Osteoblast (primary cell): Measurements from ENCODE around the gene FAM117B. TPM values are rescaled to one million over a fixed set of nuclear protein-coding genes. Genes with fewer than 3 reads are reported as not detected.
A peak's percentile ranks its signal among the peaks of the same experiment; 100 is the strongest.

Experiments used
- DNase-seq: peaks from one replicate; pipeline ENCODE4 v3.0.0; 2011; ENCODE audit warnings: low spot score, mixed read lengths; ENCODE audit not compliant: insufficient read length; ENCODE audit errors: missing footprints
- H2AFZ ChIP-seq: 2 replicates; pipeline ENCODE4 v1.6.0; 2011; ENCODE audit warnings: mild to moderate bottlenecking, low read length
- H3K27ac ChIP-seq: 2 replicates; pipeline ENCODE4 v1.5.1; 2011; ENCODE audit warnings: mild to moderate bottlenecking, low read depth, low read length, moderate library complexity
- H3K27me3 ChIP-seq: 2 replicates; pipeline ENCODE4 v1.6.0; 2012; ENCODE audit warnings: mild to moderate bottlenecking, control low read depth, inconsistent platforms, low read length, moderate library complexity; ENCODE audit not compliant: insufficient read depth
- H3K36me3 ChIP-seq: 2 replicates; pipeline ENCODE4 v1.5.1; 2011; ENCODE audit warnings: mild to moderate bottlenecking, low read length, control low read depth, moderate library complexity; ENCODE audit not compliant: insufficient read depth
- H3K4me1 ChIP-seq: 2 replicates; pipeline ENCODE4 v1.5.1; 2011; ENCODE audit warnings: mild to moderate bottlenecking, low read length, control low read depth, moderate library complexity; ENCODE audit not compliant: insufficient read depth
- H3K4me2 ChIP-seq: 2 replicates; pipeline ENCODE4 v1.6.0; 2011; ENCODE audit warnings: mild to moderate bottlenecking, low read length; ENCODE audit not compliant: insufficient read depth
- H3K4me3 ChIP-seq: fragments of 200-600 bp; sonication (generic); 3 replicates; pipeline ENCODE4 v1.5.1; 2012; ENCODE audit warnings: mild to moderate bottlenecking, low read length, inconsistent platforms; ENCODE audit not compliant: insufficient read depth
- H3K79me2 ChIP-seq: 2 replicates; pipeline ENCODE4 v1.6.0; 2012; ENCODE audit warnings: mild to moderate bottlenecking, low read length, control low read depth, inconsistent platforms; ENCODE audit not compliant: insufficient read depth
- H3K9me3 ChIP-seq: 2 replicates; pipeline ENCODE4 v1.5.1; 2011; ENCODE audit warnings: low read depth, low read length, control low read depth
- H4K20me1 ChIP-seq: 2 replicates; pipeline ENCODE4 v1.6.0; 2012; ENCODE audit warnings: mild to moderate bottlenecking, low read length, control low read depth; ENCODE audit not compliant: insufficient read depth
- total RNA-seq: library from RNA; depleted of rRNA; stranded (reverse); fragments of >200 nt; gene quantifications from 2 replicates; pipeline ENCODE4 v1.2.3, GENCODE V29; 2012
- TF ChIP-seq, protein P1 (sequence below): IDR thresholded peaks from 2 replicates; pipeline ENCODE4 v1.5.1; 2011; ENCODE audit warnings: mild to moderate bottlenecking, low read depth, low read length, moderate library complexity; ENCODE audit errors: extremely low read depth

Gene FAM117B
- total RNA-seq, 1 donor, result 2.9 TPM

DNA sequence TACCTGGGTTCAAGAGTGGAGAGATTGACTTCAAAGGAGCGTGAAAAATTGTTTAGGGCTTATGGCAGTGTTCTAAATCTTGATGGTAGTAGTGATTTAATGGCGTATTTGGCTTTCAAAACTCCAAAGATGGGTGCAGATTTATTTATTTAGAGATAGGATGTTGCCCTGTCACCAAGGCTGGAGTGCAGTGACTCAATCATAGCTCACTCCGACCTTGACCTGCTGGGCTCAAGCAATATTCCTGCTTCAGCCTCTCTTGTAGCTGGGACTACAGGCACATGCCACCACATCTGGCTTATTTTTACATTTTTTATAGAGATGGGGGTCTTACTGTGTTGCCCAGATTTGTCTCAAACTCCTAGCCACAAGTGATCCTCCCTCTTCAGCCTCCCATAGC is 52.5 kb downstream of the FAM117B start:
- H3K9me3 ChIP-seq, result no peaks in the 10 kb centered on the region
- peaks cover 3% of the 10 kb centered on the region for H3K4me1 ChIP-seq
- DNase-seq, result no peak
- H2AFZ ChIP-seq, result no peak overlapping the region
- H3K27me3 ChIP-seq, result no peaks in the 10 kb centered on the region
- H3K36me3 ChIP-seq, result no peaks in the 10 kb centered on the region
- H3K27ac ChIP-seq, result no peak overlapping the region
- no peaks in the 10 kb centered on the region for H4K20me1 ChIP-seq
- TF ChIP-seq, protein P1, sequence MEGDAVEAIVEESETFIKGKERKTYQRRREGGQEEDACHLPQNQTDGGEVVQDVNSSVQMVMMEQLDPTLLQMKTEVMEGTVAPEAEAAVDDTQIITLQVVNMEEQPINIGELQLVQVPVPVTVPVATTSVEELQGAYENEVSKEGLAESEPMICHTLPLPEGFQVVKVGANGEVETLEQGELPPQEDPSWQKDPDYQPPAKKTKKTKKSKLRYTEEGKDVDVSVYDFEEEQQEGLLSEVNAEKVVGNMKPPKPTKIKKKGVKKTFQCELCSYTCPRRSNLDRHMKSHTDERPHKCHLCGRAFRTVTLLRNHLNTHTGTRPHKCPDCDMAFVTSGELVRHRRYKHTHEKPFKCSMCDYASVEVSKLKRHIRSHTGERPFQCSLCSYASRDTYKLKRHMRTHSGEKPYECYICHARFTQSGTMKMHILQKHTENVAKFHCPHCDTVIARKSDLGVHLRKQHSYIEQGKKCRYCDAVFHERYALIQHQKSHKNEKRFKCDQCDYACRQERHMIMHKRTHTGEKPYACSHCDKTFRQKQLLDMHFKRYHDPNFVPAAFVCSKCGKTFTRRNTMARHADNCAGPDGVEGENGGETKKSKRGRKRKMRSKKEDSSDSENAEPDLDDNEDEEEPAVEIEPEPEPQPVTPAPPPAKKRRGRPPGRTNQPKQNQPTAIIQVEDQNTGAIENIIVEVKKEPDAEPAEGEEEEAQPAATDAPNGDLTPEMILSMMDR, result no peak
- no peak overlapping the region for H3K4me3 ChIP-seq
- H3K4me2 ChIP-seq, result no peak overlapping the region
- H3K79me2 ChIP-seq, result no peaks in the 10 kb centered on the region

DNA sequence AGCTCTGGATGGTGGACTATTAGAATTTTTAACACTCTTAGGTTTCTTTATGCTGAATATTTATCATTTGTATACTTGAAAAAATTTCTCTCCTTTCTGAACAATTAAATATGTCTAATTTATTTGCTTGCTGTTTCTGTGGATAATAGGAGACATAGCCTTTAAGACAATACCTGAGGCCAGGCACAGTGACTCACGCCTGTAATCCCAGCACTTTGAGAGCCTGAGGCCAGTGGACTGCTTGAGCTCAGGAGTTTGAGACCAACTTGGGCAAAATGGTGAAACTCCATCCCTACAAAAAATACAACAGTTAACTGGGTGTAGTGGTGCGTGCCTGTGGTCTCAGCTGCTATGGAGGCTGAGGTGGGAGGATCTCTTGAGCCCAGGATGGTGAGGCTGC is 54.7 kb downstream of the FAM117B start:
- no peaks in the 10 kb centered on the region for H4K20me1 ChIP-seq

DNA sequence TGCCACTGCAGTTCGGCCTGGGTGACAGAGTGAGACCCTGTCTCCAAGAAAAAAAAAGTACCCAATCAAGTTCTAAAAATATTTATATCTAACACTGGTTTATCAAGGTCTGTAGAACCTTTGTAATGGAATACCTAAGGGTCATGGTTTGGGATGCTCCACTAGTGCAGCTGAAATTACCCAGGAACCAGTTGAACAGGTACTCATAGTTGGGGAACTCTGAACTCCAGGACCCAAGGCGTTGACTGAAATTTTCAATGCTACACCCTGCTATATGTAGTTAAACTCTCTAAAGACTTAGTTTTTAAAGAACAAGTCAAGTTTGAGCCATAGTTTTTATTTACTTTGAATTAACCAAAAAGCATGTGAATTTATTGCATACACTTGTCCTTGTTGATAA is 55.1 kb downstream of the FAM117B start:
- peaks cover 3% of the 10 kb centered on the region for H3K4me1 ChIP-seq
- H3K36me3 ChIP-seq, result no peaks in the 10 kb centered on the region
- no peak overlapping the region for H3K27ac ChIP-seq
- no peaks in the 10 kb centered on the region for H3K9me3 ChIP-seq
- H4K20me1 ChIP-seq, result no peaks in the 10 kb centered on the region
- TF ChIP-seq, protein P1, result no peak
- H3K4me2 ChIP-seq, result no peak overlapping the region
- no peaks in the 10 kb centered on the region for H3K79me2 ChIP-seq
- no peaks in the 10 kb centered on the region for H3K27me3 ChIP-seq
- H3K4me3 ChIP-seq, result no peak overlapping the region
- no peak overlapping the region for H2AFZ ChIP-seq
- DNase-seq, result no peak

More for the DNA sequence above, 54.7 kb downstream of the FAM117B start:
- TF ChIP-seq, protein P1, result no peak
- Histone ChIP-seq H2AFZ (no peak overlapping the region), H3K27ac (no peak overlapping the region), H3K4me2 (no peak overlapping the region), H3K79me2 (no peaks in the 10 kb centered on the region), H3K27me3 (no peaks in the 10 kb centered on the region), H3K9me3 (no peaks in the 10 kb centered on the region), H3K4me1 (peaks cover 3% of the 10 kb centered on the region), H3K4me3 (no peak overlapping the region), H3K36me3 (no peaks in the 10 kb centered on the region)
- no peak for DNase-seq

DNA sequence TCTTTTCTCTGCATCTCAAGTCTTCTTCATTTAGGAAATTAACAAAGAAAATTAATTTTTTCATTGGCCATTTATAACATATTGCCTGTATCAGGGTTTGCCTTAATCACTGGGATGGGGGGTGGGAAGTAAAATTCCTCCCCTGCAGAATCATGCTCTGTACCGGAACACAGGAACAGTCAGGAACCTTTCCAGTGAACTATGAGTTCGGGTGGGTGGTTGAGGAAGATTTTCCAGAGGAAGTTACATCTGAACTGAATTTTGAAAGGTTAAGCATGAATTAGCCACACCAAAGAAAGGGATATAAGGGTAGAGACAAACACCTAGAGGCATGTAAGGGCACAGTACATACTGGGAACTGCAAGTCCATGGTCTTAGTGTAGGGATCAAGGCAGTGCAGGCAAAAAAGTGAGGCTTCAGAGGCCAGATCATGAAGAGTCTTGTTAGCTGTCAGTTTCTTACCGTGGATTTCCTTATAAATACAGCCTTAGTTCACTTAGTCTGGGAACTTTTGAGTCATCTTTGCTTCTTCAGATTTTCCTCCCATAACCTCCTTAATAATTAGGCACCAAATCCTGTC is 55.6 kb downstream of the FAM117B start:
- Histone ChIP-seq H2AFZ (peak overlapping the region; percentile 85), H3K27me3 (no peaks in the 10 kb centered on the region), H3K4me2 (no peak overlapping the region), H4K20me1 (no peaks in the 10 kb centered on the region), H3K79me2 (no peaks in the 10 kb centered on the region), H3K27ac (no peak overlapping the region), H3K9me3 (no peaks in the 10 kb centered on the region), H3K4me1 (peaks cover 3% of the 10 kb centered on the region), H3K36me3 (no peaks in the 10 kb centered on the region), H3K4me3 (no peak overlapping the region)
- TF ChIP-seq, protein P1, result no peak
- peak; percentile 35 for DNase-seq
